ENCODE results near the gene CCDC51.

GRCh38 chr3:48433472-48434118 lies 6.3 kb downstream of the CCDC51 start:
- no peak for TF ChIP-seq CTCF (IDR thresholded peaks at IDR 0.05 in 8 of 11, conservative IDR thresholded peaks at IDR 0.05 in 3 of 11)
- no peak for TF ChIP-seq POLR2A (IDR thresholded peaks at IDR 0.05)
- TF ChIP-seq POLR2AphosphoS5 (IDR thresholded peaks at IDR 0.05) = peak in 2 of 3 donors; percentile 73 to 75
